Superior temporal gyrus (tissue), 1 donor: ENCODE data around the gene ZNF324B.
A peak's percentile ranks its signal among the peaks of the same experiment; 100 is the strongest.
"Not testable (repeated sequence)": the region's sequence is repeated elsewhere in the genome, so short reads cannot be mapped to it uniquely, and the experiment has no call there.

Source experiments
- DNase-seq: peaks from one replicate; pipeline ENCODE4 v3.0.0-alpha.2; 2016; ENCODE audit errors: extremely low spot score

Gene ZNF324B

DNA sequence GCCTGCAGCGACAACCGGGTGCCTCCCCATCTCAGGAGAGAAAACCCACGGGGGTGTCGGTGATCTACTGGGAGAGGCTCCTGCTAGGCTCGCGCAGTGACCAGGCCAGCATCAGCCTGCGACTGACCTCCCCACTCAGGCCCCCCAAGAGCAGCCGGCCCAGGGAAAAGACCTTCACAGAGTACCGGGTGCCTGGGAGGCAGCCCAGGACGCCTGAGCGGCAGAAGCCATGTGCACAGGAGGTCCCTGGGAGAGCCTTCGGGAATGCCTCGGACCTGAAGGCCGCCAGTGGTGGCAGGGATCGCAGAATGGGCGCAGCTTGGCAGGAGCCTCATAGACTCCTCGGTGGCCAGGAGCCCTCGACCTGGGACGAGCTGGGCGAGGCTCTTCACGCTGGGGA is 3.9 kb downstream of the ZNF324B start:
- DNase-seq = no peak

DNA sequence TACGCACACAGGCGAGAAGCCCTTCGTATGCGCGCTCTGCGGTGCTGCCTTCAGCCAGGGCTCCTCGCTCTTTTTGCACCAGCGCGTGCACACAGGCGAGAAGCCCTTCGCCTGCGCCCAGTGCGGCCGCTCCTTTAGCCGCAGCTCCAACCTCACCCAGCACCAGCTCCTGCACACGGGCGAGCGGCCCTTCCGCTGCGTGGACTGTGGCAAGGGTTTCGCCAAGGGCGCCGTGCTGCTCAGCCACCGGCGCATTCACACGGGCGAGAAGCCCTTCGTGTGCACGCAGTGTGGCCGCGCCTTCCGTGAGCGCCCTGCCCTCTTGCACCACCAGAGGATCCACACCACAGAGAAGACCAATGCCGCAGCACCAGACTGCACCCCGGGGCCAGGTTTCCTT is 4.7 kb downstream of the ZNF324B start:
- DNase-seq = no peak

DNA sequence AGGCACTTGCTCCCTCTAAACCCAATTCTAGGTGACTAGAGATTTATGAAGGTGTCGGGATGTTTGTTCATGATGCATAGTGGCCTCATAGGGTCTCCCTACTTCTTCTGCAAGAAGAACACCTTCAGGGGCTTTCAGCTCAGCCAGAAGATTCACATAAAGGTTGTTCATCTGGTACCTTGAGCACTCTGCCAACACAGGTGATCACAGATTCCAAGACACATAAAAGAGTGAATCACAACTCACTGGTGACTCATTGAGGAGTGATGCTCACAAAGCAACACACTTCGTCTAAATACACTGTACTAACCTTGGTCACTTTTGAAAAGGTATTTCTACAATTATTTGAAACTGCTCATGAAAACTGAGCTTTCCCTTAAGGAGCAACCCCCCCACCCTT is 8.6 kb downstream of the ZNF324B start:
- no peak for DNase-seq

DNA sequence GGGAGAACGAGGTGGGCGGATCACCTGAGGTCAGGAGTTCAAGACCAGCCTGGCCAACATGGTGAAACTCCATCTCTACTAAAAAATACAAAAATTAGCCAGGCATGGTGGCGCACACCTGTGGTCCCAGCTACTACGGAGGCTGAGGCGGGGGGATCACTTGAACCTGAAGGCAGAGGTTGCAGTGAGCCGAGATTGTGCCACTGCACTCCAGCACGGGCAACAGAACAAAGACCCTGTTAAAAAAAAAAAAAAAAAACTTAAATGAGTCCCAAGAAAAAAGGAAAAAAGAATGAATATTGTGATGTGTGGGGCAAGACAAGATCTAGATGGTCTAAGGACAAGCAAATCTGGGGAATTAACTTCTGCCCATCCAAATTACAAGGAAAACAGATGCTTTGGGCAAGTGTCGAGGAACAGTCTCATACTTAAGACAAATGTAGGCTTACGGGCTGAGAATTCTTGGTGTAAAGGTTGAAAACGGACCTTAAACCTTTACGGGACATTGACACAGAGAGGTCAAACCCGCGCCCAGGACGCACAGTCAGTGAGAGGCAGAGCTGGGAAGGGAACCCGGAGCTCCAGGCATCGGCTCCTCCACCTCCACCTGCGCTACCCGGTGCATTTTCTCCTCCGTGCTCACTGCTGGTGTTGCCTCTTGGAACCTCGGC is 14.8 kb downstream of the ZNF324B start:
- DNase-seq = no peak

DNA sequence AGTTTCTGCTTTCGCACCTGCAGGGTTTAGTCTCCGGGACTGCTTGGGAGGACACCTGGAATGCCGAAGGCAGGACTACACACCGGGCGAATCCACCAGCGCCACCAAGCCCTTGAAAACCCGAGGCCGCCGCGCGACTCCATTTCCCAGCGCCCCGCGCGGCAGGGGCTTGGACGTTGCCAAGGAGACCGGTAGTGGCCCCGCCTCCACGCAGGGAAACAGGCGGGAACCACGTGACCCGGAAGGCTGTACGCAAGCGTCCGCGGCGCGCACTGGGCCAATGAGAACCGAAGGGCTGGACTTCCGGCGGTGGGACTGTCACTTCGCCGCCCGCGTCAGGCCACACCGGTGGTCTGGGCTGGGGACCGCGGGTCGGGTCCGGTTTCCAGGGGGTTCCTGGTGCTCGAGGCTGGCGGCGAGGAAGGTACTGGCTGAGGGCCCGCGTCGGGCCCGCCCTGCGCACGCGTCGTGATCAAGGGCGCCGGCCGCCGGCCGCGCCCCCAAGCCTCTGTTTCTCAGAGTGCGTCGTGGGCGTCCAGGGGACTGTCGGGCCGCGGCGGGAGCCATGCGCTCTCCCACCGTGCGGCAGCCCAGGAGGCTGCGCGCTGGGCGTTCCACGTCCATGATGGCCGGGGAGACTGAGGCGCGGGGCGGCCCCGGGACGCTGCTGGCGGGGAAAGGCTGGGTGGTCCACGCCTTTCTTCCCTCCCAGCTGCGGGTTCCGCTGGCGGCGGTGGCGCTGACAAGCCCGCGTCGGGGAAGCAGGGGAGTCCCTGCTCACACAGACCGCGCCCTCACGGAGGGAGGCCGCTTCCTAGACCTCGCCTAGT is 15.6 kb downstream of the ZNF324B start, which contains the start of gene ZNF324:
ZNF324 (plus strand) TSS at position 321 of the 830 bp plus-strand sequence. CDS start 2,106 bp downstream, outside the sequence.
- DNase-seq = peak; percentile 99

DNA sequence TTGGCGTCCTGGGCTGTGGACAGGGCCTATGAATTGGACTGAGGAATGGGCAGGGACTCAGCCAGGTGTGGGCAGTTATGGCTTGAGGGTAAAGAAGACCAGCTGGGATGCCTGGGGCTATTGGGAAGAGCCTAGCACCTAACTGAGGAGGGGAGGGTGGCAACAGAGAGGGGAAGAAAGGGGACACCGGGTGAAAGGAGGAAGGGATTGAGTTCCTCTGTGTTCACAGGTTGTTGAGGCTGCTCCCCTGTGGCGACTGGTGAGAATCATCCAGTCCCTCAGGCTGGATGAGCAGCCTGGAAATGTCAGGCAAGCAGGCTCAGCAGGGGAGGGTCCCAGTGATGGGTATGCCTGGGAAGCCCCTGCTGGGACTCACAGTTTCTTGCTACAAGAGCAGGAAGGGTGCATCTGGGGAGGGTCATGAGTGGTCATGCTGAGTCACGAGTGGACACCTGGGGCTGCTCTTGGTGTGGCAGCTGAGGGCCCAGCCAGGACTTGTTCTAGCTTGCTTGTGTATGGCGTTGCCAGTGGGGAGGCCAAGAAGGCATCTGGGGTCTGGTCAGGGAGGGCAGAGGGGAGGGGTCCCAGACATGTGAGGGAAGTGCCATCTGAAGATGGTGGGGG is 16.9 kb downstream of the ZNF324B start:
- DNase-seq = no peak

DNA sequence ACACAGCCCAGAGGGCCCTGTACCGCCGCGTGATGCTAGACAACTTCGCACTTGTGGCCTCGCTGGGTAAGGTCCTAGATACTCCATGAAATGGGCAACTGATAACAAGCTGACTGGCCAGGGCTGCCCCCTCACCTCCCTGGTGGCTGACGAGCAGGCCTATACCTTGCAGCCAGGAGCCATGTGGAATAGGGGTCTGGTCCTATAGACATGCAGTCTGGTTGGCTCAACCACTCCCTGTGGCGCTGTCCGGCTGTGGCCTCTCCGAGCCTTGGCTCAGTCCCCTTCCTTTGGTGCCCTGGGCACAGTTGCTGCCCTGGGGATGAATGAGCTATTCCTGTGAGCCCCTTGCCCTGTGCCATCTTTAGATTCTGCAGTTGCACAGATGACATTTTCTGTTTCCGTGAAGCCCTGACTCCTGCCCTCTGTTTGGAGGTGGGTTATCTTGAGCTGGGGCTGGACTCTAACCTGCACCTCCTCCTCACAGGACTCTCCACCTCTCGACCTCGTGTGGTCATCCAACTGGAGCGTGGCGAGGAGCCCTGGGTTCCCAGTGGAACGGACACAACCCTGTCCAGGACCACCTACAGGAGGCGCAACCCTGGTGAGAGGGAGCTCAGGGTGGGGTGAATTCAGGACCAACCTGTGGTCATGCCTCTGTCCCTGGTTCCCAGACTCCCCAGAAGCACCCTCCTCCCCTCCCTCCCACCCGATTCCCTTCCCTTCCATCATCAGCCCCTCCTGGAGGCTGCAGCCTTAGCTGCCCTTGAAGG is 18.0 kb downstream of the ZNF324B start:
- DNase-seq = no peak

DNA sequence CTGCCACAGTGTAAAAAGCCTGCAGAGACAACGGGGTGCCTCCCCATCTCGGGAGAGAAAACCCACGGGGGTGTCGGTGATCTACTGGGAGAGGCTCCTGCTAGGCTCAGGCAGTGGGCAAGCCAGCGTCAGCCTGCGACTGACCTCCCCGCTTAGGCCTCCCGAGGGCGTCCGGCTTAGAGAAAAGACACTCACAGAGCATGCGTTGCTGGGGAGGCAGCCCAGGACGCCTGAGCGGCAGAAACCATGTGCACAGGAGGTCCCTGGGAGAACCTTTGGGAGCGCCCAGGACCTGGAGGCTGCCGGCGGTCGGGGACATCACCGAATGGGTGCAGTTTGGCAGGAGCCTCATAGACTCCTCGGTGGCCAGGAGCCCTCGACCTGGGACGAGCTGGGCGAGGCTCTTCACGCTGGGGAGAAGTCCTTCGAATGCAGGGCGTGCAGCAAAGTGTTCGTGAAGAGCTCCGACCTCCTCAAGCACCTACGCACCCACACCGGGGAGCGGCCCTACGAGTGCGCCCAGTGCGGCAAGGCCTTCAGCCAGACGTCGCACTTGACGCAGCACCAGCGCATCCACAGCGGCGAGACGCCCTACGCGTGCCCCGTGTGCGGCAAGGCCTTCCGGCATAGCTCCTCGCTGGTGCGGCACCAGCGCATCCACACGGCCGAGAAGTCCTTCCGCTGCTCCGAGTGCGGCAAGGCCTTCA is 19.6 kb downstream of the ZNF324B start:
- DNase-seq = not testable (repeated sequence)

DNA sequence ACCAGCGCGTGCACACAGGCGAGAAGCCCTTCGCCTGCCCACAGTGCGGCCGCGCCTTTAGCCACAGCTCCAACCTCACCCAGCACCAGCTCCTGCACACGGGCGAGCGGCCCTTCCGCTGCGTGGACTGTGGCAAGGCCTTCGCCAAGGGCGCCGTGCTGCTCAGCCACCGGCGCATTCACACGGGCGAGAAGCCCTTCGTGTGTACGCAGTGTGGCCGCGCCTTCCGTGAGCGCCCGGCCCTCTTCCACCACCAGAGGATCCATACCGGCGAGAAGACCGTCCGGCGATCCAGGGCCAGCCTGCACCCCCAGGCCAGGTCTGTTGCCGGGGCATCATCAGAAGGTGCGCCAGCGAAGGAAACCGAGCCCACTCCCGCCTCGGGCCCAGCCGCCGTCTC is 20.3 kb downstream of the ZNF324B start:
- DNase-seq = no peak

DNA sequence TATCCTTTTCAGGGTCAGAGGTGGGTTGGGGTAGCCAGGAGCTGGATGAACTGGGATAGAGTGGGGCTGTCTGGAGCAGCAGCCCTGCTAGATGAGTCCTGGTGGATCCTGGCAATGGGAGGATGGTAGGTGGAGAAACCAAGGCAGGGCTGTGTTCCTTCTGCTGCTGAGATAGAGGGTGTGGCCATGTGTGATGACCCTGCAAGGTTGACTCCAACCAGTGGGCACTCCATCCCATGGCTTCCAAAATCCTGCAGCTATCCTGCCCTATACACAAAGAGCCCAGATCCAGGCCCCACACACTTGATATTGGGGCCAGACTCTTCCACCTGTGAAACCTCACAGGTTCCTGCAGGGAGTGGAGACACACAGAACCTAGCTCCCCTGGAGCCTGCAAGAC is 22.4 kb downstream of the ZNF324B start:
- no peak for DNase-seq

DNA sequence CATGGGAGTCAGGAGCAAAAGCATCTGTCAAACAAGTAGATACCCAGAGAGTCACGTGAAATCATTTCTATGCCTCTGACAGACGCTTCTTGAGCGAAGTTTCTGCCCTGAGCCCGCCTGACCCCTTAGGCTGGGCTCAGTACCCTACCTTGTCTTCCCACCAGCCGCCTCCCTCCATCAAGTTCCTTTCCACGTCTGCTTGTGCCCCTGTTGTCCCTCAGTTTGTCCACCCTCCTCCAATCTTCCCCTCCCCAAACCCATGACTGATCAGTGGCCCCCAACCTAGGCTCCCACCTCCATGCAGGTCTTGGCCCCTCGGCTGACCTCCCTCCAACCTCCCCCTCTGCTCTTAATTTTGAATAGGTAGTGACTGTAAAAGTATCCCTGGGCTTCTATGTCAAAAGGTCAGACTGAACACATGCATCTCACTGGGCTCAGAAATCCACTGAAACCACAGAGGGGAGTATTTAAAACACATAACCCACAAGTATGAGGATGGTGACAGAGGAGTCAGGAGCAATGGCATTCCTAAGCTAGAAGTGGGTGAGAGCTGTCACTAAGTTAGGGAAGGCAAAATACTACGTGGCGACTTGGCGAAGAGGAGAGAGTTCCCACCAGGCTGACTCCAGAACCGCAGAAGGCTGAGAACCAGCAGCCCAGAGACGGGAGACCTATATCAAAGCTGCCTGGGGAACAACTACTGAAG is 23.0 kb downstream of the ZNF324B start:
- no peak for DNase-seq

DNA sequence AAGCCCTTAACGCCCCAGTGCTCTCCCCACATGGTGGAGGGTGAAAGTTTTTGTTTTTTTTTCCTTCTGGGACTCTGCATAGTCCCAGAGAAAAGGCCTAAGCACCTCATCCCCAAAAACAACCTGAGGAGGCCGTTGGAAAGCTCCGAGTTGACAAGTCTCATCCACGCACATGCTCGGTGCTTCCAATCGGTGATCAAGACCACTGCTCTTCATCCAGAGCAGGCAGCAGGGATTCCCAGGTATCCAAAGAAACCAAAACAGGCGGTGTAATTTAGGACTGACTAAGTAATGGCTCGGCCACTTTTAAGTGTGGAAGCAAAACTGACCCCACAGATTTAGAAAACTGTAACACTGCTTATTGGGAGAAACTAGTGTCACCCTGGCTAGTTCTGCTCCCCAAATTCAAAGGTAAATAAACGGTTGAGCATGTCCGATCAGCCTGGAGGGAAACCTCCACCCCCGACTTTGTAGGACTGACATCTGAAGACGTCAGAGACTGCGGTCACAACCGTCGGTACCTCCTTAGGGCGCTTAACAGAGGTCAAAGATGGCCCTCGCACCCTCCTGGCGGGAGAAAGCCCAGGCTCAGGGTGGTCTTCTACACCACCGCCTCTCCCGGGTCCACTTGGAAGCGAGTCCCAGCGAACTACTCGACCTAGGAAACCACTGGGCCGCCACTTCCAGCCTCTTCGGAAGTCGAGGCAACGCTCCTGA is 23.7 kb downstream of the ZNF324B start:
- DNase-seq = no peak

DNA sequence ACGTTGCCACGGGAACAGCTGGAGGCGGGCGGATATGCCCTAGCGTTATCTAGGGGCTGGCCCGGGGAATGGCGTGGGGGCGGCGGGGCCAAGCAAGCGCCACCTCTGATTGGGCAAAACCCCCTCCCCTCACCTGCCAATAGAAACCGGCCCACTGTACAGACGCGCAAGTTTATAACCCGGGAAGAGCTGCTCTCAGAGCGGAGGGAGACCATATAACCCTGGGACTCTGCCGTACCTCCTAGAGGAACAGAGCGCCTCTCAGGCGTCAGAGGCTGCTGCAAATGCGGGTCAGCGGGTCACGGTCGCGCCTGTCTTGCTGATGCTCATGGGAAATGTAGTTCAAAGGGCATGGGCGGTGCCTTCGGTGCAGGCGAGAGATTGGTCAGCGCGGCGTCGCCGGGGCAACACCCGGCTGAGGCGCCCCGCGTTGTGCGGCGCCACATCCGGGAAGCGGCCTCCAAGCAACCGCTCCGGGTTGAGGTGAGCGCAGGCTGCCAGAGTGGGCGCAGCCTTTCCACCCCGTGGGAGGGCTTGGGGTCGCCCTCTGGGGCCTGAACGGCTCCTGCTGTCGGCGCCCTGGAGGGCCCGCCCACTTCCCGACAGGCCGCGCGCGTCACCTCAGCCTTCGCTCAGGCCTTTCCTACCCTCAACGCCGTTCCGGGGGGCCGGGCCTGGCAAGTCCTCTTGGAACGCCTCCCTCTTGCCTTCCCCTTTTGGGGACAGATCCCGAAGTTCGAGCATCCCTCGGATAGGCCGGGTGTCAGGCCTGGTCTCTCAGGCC is 24.5 kb downstream of the ZNF324B start, which contains the start of gene ZNF446:
ZNF446 (plus strand) TSS at position 639 of the 784 bp plus-strand sequence. CDS start 867 bp downstream, outside the sequence.
- DNase-seq = peak; percentile 98

DNA sequence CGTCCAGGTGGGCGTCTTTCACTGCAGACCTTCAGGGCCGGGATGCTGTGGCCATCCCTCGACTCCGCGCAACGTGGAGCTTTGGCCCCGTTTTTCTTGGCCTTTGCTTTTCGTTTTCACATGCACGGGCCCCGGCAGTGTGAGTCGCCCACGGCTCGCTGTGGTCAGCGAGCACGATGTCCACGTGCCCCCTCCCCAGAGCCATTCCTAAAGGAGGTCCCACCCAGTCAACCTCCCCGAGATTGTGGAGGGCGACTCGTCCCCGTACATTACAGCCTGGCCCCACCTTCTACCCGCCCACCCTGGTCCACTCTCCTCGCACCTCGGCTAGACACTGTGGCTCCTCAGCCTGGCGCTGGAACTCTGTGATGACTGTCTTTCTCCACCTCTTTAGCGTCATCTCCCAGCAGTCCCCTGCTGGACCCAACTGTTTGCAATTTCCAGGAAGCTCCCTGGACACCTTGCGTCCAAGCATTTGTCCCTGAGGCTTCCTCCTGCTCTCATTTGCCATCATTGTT is 25.1 kb downstream of the ZNF324B start:
- DNase-seq = no peak

DNA sequence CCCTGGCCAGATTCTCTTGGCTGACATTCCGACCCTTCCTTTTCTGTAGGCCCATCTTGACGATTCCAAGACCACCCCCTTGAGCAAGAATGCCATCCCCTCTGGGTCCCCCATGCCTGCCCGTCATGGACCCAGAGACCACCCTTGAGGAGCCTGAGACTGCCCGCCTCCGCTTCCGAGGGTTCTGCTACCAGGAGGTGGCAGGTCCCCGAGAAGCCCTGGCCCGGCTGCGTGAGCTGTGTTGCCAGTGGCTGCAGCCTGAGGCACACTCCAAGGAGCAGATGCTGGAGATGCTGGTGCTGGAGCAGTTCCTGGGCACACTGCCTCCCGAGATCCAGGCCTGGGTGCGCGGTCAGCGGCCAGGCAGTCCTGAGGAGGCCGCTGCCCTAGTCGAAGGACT is 25.7 kb downstream of the ZNF324B start:
- DNase-seq = no peak

DNA sequence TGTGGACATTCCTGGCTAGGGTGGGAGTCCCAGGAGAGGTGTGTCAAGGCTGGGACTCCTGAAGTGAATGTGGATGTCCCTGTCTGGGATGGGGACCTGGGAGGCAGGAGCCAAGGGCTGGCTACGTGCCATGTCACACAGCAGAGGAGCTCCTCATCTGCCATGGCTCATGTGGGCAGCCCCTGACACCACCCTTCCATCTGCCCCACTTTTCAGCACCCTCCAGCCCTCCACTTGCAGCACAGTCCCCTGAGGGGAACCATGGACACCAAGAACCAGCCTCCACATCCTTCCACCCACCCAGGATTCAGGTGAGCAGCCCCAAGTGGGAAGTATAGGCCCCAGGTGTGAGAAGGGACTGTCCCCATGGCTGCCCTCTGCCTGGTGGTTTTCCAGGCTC is 26.4 kb downstream of the ZNF324B start:
- no peak for DNase-seq

DNA sequence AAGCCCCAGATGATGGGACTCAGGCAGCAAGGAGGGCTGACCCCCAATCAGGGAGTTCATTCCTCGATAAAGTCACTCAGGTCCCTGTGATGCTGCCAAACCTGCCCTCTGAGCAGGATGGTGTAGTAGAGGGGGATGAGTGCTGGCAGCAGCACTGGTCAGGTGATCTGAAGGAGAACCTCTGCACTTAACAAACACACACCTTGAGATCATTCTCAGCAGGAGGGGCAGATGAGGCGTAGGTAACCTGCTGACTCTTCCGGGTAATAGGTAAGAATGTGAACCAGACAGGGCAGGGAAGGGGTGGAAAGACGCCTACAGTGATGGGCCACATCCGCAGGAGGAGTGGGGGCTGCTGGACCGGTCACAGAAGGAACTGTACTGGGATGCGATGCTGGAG is 27.9 kb downstream of the ZNF324B start:
- no peak for DNase-seq

DNA sequence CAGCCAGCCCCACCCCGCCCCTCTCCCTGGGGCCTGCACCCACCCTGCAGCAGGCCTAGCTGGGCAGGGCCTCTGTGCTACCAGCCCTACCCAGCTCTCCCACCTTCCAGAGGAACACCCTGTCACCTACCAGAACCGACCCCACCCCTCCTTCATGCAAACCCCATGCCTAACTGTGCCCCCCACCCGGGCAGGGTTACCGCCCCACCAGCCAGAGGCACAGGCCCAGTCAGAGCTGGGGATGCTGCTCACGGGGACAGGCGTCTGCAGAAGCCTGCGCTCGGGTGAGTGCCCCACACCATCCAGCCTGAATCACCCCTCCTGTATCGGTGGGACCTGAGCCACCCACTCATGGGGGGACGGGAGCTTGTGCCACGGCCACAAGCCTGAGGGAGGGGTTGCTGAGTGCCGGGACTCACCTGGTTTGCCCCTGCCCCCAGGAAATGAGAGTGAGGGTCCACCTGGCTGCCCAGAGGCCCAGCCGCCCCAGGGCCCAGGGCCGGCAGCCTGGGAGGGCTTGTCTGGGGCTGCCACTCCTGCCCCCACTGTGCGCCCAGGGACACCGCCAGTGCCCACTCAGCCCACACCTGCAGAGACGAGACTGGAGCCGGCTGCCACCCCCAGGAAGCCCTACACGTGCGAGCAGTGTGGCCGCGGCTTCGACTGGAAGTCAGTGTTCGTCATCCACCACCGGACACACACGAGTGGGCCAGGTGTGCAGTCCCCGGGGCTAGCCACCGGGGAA is 28.5 kb downstream of the ZNF324B start:
- DNase-seq = no peak
